Measurements from ENCODE around the gene KIDINS220. TPM values are rescaled to one million over a fixed set of nuclear protein-coding genes. Genes with fewer than 3 reads are reported as not detected.

Gene KIDINS220
- total RNA-seq, 1 donor from 2014 or later = 96.7 TPM

DNA sequence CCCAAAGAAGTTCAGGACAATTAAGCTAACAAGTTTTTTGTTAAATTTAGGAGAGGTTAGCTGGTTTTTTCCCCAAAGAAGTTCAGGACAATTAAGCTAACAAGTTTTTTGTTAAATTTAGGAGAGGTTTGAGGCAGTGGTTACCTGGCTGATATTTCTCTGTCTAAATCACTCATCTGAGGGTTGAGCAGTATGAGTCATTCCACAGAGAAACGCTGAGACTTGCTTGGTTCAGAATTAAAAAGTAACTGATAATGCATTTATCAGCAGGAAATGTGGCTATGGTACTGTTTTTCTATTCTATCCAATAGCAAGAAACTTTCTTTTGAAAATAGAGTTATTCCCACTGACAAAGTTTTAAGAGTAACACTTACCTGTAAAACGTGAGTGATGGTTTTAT is 22.8 kb upstream of the KIDINS220 start:
- H3K36me3 Mint-ChIP-seq (ENCODE audit: insufficient read depth) = peaks cover 18% of the 10 kb centered on the region
- DNase-seq (ENCODE audit: low spot score, unreplicated experiment) = no peak
- no peak overlapping the region for H3K27ac Mint-ChIP-seq
- no peaks in the 10 kb centered on the region for H3K4me1 Mint-ChIP-seq (ENCODE audit: low read depth)
- no peak overlapping the region for H3K4me3 Mint-ChIP-seq (ENCODE audit: low read depth)
- no peak for TF ChIP-seq CTCF (IDR thresholded peaks at IDR 0.05; ENCODE audit: unreplicated experiment)
- H3K27me3 Mint-ChIP-seq = no peaks in the 10 kb centered on the region
- no peaks in the 10 kb centered on the region for H3K9me3 Mint-ChIP-seq (ENCODE audit: low read depth)

DNA sequence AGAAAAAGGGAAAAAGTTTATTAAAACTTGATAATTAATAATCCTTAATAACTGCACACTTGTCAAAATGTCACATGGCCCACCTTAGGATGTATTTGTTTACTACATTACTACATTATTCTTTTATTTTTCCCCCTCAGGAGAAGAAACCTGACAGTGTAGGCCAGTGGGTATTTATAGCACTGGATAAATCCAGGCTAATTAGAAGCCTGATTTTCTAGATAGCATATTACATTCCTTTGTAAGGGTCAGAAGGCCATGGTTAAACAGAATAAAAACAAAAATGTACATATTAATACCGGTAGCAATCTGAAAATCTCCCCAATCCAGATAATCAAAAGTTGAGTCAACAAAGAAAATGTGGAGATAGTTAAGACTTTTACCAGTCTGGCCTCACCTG is 21.5 kb upstream of the KIDINS220 start:
- Mint-ChIP-seq H3K4me3 (ENCODE audit: low read depth) (no peak overlapping the region), H3K27me3 (no peaks in the 10 kb centered on the region), H3K27ac (no peak overlapping the region), H3K9me3 (ENCODE audit: low read depth) (no peaks in the 10 kb centered on the region), H3K4me1 (ENCODE audit: low read depth) (no peaks in the 10 kb centered on the region), H3K36me3 (ENCODE audit: insufficient read depth) (peaks cover 15% of the 10 kb centered on the region)
- no peak for DNase-seq (ENCODE audit: low spot score, unreplicated experiment)
- no peak for TF ChIP-seq CTCF (IDR thresholded peaks at IDR 0.05; ENCODE audit: unreplicated experiment)

- Mint-ChIP-seq H3K27me3 (no peaks in the 10 kb centered on the region), H3K4me3 (ENCODE audit: low read depth) (no peak overlapping the region), H3K9me3 (ENCODE audit: low read depth) (no peaks in the 10 kb centered on the region), H3K4me1 (ENCODE audit: low read depth) (no peaks in the 10 kb centered on the region), H3K36me3 (ENCODE audit: insufficient read depth) (peaks cover 15% of the 10 kb centered on the region), H3K27ac (no peak overlapping the region)
- TF ChIP-seq CTCF (IDR thresholded peaks at IDR 0.05; ENCODE audit: unreplicated experiment) = no peak
- no peak for DNase-seq (ENCODE audit: low spot score, unreplicated experiment)
Measured at GRCh38 chr2:8858264-8858663, 20.9 kb upstream of the KIDINS220 start.

- peaks cover 15% of the 10 kb centered on the region for H3K36me3 Mint-ChIP-seq (ENCODE audit: insufficient read depth)
- DNase-seq (ENCODE audit: low spot score, unreplicated experiment) = no peak
- no peaks in the 10 kb centered on the region for H3K9me3 Mint-ChIP-seq (ENCODE audit: low read depth)
- H3K4me3 Mint-ChIP-seq (ENCODE audit: low read depth) = no peak overlapping the region
- H3K27ac Mint-ChIP-seq = peak overlapping the region; percentile 50
- no peaks in the 10 kb centered on the region for H3K27me3 Mint-ChIP-seq
- TF ChIP-seq CTCF (IDR thresholded peaks at IDR 0.05; ENCODE audit: unreplicated experiment) = no peak
- no peaks in the 10 kb centered on the region for H3K4me1 Mint-ChIP-seq (ENCODE audit: low read depth)
Measured at GRCh38 chr2:8857709-8858108, 20.3 kb upstream of the KIDINS220 start.

DNA sequence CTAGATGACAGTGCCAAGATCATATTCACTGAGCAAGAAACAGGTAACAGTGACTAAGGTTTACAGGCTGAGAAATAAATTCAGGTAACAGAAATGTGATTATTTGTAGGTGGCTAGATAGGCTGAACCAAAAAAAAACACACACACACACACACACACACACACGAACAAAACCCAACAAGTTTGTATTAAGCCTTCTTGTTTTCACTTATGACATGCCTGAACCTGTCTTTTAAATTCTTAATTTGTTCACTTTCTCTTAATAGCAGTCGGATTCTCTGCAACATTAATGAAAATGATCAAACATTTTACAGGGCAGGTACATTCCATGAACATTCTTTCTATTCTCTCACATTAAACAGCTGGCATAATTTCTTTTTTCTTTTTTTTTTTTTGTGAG is 18.8 kb upstream of the KIDINS220 start:
- Mint-ChIP-seq H3K36me3 (ENCODE audit: insufficient read depth) (peaks cover 12% of the 10 kb centered on the region), H3K4me1 (ENCODE audit: low read depth) (no peaks in the 10 kb centered on the region), H3K27ac (no peak overlapping the region), H3K9me3 (ENCODE audit: low read depth) (no peaks in the 10 kb centered on the region), H3K27me3 (no peaks in the 10 kb centered on the region), H3K4me3 (ENCODE audit: low read depth) (no peak overlapping the region)
- no peak for DNase-seq (ENCODE audit: low spot score, unreplicated experiment)
- TF ChIP-seq CTCF (IDR thresholded peaks at IDR 0.05; ENCODE audit: unreplicated experiment) = no peak
